Mucosa of descending colon (tissue), 3 donors: Measurements from ENCODE around the gene HNRNPK. TPM values are rescaled to one million over a fixed set of nuclear protein-coding genes. Genes with fewer than 3 reads are reported as not detected.

Experiments used
- ATAC-seq: fragments of 200-7000 bp; cut with Tn5 transposase; one replicate; pipeline ENCODE4 v1.9.1; 2020; ENCODE audit warnings: mild to moderate bottlenecking, moderate library complexity
- DNase-seq, 3 donors: peaks; one replicate each; pipeline ENCODE4 v3.0.0-alpha.2; 2020
- H3K36me3 ChIP-seq: fragments of 200-600 bp; one replicate; pipeline ENCODE4 v1.8.0; 2021; ENCODE audit warnings: low read depth, mild to moderate bottlenecking
- H3K4me1 ChIP-seq: fragments of 200-600 bp; one replicate; pipeline ENCODE4 v1.8.0; 2021; ENCODE audit warnings: low read depth, mild to moderate bottlenecking
- H3K4me3 ChIP-seq: fragments of 200-600 bp; one replicate; pipeline ENCODE4 v1.8.0; 2021; ENCODE audit warnings: mild to moderate bottlenecking
- H3K9me3 ChIP-seq: fragments of 200-600 bp; one replicate; pipeline ENCODE4 v1.8.0; 2021; ENCODE audit warnings: mild to moderate bottlenecking
- CTCF ChIP-seq: fragments of 200-600 bp; IDR thresholded peaks from one replicate; pipeline ENCODE4 v1.8.0; 2022; ENCODE audit warnings: antibody characterized with exemption, mild to moderate bottlenecking
- intact Hi-C, 2 donors: fragments of 100-400 bp; cut with DNase I in 1 of 2; cut with micrococcal nuclease in 1 of 2; formaldehyde crosslinking; loops; one replicate each; pipeline versions ENCODE4 v1.11.0 to v1.11.1; 2022; cut with DNase I, micrococcal nuclease
- total RNA-seq, 3 donors: library from RNA; stranded (reverse); fragmentation: NEBNext Ultra II Directional in 2 of 3; extraction: Animal tissue kit (Norgen Biotek cat#: 25700) in 2 of 3; gene quantifications; one replicate each; pipeline versions ENCODE4 v1.2.1 to v1.2.4, GENCODE V29; 2021 to 2023
- donor health status: DM: no; HTN: no; CAD: no; lungs with moderate emphysema.
- donor health status: DM: no; HTN: no; CAD: no.
- donor health status: DM: no; HTN: yes; CAD: no.

Gene HNRNPK
- total RNA-seq, 3 donors from 2014 or later, result 386 to 461 (median 421) TPM

DNA sequence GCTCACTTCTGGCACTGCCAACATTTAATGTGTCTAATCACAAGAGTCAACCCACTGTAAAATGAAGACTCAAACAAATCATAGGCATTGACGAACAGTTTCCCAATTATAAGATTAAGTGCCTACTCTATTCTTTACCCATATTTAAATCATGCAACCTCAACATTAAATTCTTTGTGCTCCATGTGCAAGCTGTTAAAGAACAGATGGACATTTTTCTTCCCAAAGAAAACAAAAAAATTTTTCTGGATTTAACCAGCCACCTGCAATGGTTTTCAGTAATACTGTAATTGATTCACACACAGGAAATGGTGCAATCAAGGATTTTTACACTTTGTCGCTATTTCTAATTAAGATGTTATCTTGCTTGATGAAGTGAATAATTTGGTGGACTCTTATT is 3.6 kb downstream of the HNRNPK start:
- Histone ChIP-seq H3K4me3 (no peak overlapping the region), H3K36me3 (peaks cover 46% of the 10 kb centered on the region), H3K9me3 (no peaks in the 10 kb centered on the region), H3K4me1 (peaks cover 17% of the 10 kb centered on the region)
- DNase-seq (no peak), ATAC-seq (no peak)
- TF ChIP-seq CTCF, result no peak
- intact Hi-C loops, result loop anchor here in 1 of 2 donors (10.0 kb wide), 1 partner anchor 198 kb away; no protein-coding TSS in a partner anchor

- Histone ChIP-seq H3K4me1 (peaks cover 17% of the 10 kb centered on the region), H3K9me3 (no peaks in the 10 kb centered on the region), H3K36me3 (peaks cover 50% of the 10 kb centered on the region), H3K4me3 (no peak overlapping the region)
- ATAC-seq (no peak), DNase-seq (no peak)
- no peak for TF ChIP-seq CTCF
- intact Hi-C loops, result loop anchor here in 1 of 2 donors (10.0 kb wide), 1 partner anchor 200 kb away; no protein-coding TSS in a partner anchor
Observed at GRCh38 chr9:83975300-83975699, 4.7 kb downstream of the HNRNPK start.

- intact Hi-C loops, result loop anchor here in 1 of 2 donors (10.0 kb wide), 1 partner anchor 203 kb away; no protein-coding TSS in a partner anchor
- Histone ChIP-seq H3K4me3 (no peak overlapping the region), H3K4me1 (peaks cover 10% of the 10 kb centered on the region), H3K36me3 (peaks cover 64% of the 10 kb centered on the region), H3K9me3 (no peaks in the 10 kb centered on the region)
- ATAC-seq (no peak), DNase-seq (no peak)
- TF ChIP-seq CTCF, result no peak
Observed at GRCh38 chr9:83972286-83972685, 7.7 kb downstream of the HNRNPK start.

DNA sequence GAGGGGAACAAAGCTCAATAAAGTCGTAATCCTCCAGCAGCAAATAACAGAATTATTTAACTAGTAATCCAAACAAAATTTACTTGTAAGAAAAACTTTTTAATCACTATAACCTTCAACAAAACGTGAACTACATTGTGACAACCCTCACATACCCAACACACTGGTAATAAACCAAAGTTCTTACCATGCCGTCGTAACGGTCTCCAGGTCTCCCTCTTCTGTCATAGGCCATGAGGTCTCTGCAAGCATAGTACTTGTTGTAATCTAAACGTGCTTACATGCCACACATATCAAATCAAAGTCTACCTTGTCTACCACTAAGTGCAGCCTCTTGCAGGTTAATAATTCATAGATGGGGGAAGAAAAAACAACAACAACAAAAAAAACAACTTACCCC is 8.5 kb downstream of the HNRNPK start:
- H3K36me3 ChIP-seq, result peaks cover 56% of the 10 kb centered on the region
- no peak overlapping the region for H3K4me3 ChIP-seq
- H3K9me3 ChIP-seq, result no peaks in the 10 kb centered on the region
- intact Hi-C loops, result loop anchor here in 1 of 2 donors (10.0 kb wide), 1 partner anchor 203 kb away; no protein-coding TSS in a partner anchor
- ATAC-seq (no peak), DNase-seq (no peak)
- TF ChIP-seq CTCF, result no peak
- H3K4me1 ChIP-seq, result peaks cover 5% of the 10 kb centered on the region

GRCh38 chr9:83969602-83970001 is 10.4 kb downstream of the HNRNPK start:
- Histone ChIP-seq H3K9me3 (no peaks in the 10 kb centered on the region), H3K4me1 (no peaks in the 10 kb centered on the region), H3K36me3 (peaks cover 43% of the 10 kb centered on the region), H3K4me3 (no peak overlapping the region)
- no peak for TF ChIP-seq CTCF
- intact Hi-C loops, result loop anchor here in 1 of 2 donors (10.0 kb wide), 1 partner anchor 205 kb away; no protein-coding TSS in a partner anchor
- ATAC-seq (no peak), DNase-seq (no peak)

DNA sequence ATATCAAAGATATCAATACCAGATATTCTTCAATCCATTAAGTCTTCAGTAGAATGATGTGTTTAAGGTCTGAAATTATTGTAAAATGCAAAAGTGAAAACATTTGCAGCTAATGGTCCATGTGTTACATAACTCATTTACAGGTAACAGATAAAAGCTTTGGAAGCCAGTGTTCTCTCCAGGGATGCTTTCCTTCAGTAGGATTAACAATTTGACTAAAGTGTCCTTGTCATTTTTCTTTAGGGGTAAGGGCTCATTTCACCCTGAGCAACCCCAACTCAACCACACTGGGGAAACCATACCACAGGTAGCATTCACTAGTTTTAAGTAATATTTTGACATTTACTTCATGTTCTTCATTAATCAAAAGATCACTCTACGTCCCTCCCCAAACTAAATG is 12.9 kb downstream of the HNRNPK start:
- Histone ChIP-seq H3K4me1 (no peaks in the 10 kb centered on the region), H3K36me3 (peaks cover 23% of the 10 kb centered on the region), H3K9me3 (no peaks in the 10 kb centered on the region), H3K4me3 (no peak overlapping the region)
- ATAC-seq (no peak), DNase-seq (no peak)
- TF ChIP-seq CTCF, result no peak
- intact Hi-C loops, result no loop called here
